ENCODE data around the gene APOL4.
"Not testable (repeated sequence)": the region's sequence is repeated elsewhere in the genome, so short reads cannot be mapped to it uniquely, and the experiment has no call there.

APOL4 gene, protein sequence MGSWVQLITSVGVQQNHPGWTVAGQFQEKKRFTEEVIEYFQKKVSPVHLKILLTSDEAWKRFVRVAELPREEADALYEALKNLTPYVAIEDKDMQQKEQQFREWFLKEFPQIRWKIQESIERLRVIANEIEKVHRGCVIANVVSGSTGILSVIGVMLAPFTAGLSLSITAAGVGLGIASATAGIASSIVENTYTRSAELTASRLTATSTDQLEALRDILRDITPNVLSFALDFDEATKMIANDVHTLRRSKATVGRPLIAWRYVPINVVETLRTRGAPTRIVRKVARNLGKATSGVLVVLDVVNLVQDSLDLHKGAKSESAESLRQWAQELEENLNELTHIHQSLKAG

DNA sequence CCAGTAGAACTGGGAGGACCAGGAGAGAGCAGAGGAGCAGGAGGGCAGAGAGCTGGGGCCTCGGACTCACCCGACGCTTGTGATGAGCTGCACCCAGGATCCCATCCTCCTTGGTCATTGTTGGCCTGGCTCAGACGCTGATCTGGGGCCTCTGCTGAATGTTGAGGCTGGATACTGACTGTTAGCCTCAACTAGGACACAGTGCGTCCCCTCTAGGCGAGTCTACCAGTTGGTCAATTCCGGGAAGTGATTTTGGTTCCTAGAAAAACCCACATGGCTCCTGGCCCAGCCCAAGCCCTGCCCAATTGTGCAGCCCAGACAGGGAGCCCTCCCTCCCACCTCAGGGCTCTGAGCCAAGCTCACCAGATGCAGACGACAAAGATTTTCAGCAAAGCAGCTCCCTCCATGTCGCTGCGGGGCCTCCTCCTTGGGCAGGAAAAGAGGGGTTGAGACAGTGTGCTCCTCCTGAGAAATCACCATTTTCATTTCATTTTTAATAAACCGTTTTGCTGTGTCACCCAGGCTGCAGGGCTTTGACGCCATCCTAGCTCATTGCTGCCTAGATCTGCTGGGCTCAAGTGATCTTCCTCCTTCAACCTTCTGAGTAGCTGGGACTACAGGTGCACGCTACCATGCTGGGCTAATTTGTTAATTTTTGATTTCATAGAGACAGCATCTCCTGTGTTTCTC, at the start of gene APOL4:
Gene APOL4, minus strand, starts transcription at position 180 of the 690 bp plus-strand sequence. Its CDS starts 75 bp downstream, at position 105.
- no peak for DNase-seq (ENCODE audit: insufficient read length, low spot score)
- FAIRE-seq, result no peak

DNA sequence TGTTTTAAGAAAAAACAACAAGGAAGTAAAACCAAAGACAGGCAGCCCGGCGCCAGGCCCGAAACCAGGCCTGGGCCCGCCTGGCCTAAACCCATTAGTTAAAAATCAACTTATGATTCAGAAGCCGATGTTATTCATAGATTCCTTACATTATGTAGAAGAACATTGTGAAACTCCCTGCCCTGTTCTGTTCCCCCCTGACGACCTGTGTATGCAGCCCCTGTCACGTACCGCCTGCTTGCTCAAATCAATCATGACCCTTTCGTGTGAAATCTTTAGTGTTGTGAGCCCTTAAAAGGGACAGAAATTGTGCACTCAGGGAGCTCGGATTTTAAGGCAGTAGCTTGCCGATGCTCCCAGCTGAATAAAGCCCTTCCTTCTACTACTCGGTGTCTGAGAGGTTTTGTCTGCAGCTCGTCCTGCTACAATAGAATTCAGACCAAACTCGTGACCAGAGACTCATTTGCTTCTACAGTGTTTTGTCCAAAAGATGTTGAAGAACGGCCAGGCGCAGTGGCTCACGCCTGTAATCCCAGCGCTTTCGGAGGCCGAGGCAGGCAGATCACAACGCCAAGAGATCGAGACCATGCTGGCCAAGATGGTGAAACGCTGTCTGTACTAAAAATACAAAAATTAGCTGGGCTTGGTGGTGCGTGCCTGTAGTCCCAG, 48.8 kb upstream of the APOL4 start:
- FAIRE-seq; DNase-seq (ENCODE audit: insufficient read length, low spot score): not testable (repeated sequence)

DNA sequence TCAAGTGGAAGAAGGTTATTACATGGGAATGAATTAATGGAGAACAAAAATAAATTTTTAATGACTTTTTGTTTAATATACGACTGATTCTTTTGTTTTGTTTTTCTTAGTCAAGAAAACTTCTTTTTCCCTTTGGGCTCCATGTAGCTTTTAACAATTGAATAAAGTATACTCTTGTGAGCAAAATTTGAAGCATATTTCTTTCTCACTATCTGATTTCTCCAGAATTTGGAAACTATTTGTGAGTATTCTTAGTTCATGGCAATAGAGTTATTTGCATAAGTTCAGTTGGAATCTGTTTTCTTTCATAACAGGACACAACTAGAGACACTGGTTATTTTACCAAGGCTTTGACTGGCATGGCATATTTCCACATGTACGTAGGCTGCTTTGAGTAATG, 47.6 kb upstream of the APOL4 start:
- DNase-seq (ENCODE audit: insufficient read length, low spot score), result no peak
- FAIRE-seq, result no peak

- no peak for FAIRE-seq
- DNase-seq (ENCODE audit: insufficient read length, low spot score), result no peak
Measured at GRCh38 chr22:36247955-36248354, 46.3 kb upstream of the APOL4 start.

- DNase-seq (ENCODE audit: insufficient read length, low spot score) (no peak), FAIRE-seq (no peak)
Measured at GRCh38 chr22:36246718-36247117, 45.1 kb upstream of the APOL4 start.

DNA sequence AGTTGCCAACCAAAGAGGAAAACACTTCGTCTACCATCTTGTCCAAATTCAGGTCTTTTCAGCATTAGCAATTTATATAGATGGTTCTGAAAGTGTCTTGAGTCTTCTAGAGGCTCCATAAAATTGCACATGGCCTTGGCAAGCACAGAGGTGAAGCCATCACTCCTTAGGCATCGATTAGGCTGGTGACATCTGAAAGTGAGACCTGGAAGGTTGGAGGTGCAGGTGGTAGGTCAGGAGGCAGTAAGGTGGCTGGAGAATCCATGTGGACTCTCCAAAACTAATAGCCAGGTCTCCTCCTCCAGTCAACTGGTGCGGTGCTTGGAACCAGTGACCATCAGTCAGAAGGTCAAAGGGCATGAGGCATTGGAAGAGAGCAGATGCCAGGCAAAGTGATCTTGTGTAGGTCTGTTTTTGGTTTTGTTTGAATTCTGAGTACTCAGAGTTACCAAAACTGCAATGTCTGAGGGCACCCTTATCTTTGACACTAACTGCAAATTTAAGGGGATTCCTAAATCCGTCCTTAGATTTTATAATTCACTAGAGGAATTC, 44.3 kb upstream of the APOL4 start:
- no peak for FAIRE-seq

DNA sequence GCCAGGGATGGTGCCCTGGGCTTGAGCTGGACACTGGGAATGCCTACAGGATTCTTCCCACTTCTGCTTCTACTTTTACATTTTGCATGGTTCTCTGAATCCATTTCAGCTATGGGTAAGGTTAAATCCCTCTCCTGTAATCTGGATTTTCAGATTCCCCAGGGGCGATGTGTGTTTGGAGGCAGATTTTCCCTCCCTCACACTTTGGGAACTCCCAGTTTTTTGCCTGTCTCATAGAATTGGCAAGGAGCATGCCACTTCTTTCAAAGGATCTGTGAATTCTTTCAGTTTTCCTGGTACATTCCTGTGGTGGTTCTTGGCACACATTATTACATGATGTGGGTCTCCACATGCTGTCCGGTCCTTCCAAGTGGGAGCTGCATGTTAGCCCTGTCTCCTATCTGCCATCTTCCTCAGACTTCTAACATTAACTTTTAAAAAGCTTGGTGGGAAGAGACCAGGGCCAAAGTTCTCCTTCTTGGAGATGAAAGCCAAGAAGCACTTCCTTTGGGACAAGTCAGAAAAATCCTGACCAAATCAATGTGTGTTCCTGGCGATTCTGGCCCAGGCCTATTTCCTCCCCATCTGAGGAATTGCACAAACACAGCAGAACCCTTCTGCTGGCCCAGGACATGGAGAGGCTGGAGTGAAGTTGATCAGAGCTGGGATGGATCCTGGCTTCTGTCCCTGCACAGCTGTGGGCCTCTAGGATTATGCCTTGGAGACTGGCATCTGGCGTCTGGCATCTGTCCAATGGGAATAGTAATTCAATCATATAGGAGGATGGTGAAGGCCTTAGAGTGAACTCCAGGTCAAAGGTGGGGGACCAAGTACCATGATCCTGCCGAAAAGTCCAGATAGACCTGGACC, 43.1 kb upstream of the APOL4 start:
- FAIRE-seq (no peak), DNase-seq (ENCODE audit: insufficient read length, low spot score) (no peak)

More for the DNA sequence above, 44.3 kb upstream of the APOL4 start:
- no peak for DNase-seq (ENCODE audit: insufficient read length, low spot score)

DNA sequence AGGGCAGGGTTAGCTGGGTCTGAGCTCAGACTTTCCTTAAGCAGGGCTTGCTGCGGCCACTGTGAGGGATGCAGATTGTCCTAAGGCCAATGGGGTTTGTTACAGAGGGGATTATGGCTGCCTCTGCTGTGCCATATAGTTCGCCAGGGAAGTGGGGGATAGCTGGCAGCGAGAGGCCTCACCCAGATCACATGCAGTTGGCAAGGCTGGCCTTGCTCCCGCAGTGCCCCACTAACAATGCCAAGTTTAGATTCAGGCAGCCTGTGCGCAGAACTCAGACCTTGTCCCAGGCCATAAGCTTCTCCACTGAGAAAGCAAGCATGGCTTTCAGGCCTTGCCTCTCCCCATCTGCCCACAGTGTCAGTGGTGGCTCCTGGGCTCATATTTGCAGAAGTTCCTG, 42.4 kb upstream of the APOL4 start:
- FAIRE-seq, result no peak
- DNase-seq (ENCODE audit: insufficient read length, low spot score), result no peak

DNA sequence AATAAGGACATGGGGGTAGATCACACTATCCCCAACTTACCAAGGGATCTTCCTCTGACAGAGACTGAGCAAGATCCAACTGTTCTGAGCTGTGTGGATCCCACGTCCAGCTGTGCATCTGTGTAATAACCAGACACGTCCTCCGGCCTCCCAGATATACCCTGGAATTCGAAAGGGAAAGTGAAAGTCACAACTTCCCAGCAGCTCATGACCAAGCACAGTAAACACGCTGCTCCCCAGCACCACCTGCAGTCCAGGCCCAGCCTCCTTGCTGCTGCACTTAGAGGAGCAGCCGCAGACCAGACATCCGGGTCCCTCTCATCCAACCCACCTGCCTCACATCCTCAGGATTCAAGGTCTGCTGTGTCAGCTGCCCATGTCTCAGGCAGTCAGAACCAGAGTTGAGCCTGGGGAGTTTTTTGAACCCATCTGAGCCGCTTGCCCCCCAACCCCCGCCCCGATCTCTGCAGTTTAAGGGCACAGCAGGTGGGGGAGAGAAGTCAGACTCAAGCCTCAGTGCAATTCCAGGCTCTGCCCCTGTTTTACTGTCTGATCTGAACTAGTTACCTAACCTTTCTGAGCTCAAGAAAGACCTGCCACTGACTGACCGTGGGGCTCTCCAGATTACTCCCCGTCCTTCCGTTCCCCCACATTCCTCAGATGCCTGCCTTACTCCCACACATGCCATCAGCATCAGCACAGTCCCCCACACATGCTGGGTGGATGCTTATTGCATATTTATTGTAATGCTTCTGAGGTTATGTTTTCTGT, 38.0 kb upstream of the APOL4 start, which contains the start of gene APOL2:
Gene APOL2, minus strand, starts transcription at position 127 of the 771 bp plus-strand sequence. CDS start 6,365 bp downstream, outside the sequence.
- peak; percentile 100 for FAIRE-seq
- DNase-seq (ENCODE audit: insufficient read length, low spot score), result peak; percentile 69

DNA sequence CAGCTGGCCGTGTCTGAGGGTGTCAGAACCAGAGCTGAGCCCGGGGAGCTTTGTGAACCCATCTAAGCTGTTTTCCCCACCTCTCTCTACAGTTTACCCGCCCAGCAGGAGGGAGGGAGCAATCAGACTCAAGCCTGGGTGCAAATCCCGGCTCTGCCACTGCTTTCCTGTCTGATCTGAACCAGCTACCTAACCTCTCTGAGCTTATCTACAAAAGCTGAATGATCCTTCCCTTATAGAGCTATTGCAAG, 37.5 kb upstream of the APOL4 start:
- DNase-seq (ENCODE audit: insufficient read length, low spot score) (no peak), FAIRE-seq (no peak)

DNA sequence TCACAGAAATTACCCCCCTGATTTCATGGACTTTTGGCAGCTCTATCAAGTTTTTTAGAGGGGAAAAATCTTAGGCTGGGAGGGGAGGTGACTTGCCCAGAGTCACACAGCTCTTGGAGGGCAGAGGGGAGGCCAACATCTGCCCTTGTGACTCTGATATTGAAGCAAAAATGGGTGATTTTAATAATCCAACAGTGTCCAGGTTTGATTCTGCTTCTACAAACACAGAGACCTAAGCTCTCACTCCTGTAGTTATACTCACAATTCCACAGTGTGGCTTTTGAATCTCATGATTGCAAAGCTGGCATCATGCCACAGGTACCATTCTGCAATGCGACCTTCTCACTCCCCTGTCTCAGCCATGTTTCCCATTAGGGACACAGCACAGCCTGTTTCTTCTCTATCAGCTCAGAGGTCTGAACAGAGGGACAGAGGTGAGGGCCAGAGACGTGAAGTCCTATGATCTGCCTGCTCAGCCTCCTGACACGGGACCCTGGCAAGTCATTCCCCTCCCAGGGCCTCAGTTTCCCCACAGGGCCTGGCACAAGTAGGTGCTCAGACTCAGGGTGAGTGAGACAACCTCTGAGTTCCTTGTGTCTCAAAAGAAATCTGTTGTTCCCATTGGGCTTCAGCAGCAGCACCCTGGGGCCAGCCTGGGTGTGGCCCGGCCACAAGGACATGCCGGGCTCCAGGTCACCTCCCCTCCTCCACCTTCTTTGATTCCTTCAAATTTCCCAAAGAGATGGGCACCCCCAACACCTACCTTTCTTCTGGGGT, 37.0 kb upstream of the APOL4 start:
- DNase-seq (ENCODE audit: insufficient read length, low spot score) (no peak), FAIRE-seq (peak; percentile 76)

GRCh38 chr22:36237462-36238372, 36.1 kb upstream of the APOL4 start:
- DNase-seq (ENCODE audit: insufficient read length, low spot score), result peak; percentile 26
- FAIRE-seq, result peak; percentile 84

- DNase-seq (ENCODE audit: insufficient read length, low spot score) (no peak), FAIRE-seq (no peak)
Measured at GRCh38 chr22:36236388-36237319, 35.0 kb upstream of the APOL4 start.

DNA sequence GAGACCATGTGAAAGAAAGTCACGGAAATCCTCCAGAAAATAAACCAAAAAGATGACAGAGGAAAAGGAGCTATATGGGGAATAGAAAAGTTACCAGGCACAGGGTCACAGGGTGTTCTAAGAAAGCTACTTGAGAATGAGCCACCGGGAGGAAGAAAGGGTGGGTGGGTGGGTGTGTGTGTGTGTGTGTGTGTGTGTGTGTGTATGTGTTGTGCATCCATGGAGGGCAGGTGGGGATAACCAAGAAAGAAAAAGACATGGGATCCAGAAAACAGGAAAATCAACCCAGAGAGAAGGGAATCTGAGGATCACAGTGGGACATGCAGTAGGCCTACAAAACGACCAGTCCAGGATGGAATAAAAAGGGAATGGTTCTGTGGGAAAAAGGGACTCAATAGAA, 34.0 kb upstream of the APOL4 start:
- FAIRE-seq, result peak; percentile 55

DNA sequence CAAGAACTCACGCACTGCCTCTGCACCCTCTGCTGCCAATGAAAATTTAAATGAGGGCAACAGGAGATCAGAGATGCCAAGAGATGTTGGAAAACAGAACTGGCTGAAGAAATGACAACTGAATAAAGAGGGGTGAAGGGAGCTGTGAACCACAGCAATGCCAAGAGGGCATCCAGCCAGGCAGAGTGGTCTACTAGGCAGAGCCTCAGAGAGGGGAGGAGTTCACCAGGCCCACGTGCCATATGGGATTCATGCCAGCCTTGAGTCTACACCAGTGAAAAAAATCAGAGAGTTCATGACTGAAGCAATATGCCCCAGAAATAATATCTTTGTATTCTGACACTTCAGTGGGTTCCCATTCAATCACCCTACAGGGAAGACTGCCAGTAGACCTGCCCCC, 33.3 kb upstream of the APOL4 start:
- FAIRE-seq (no peak), DNase-seq (ENCODE audit: insufficient read length, low spot score) (no peak)

More for the DNA sequence above, 34.0 kb upstream of the APOL4 start:
- no peak for DNase-seq (ENCODE audit: insufficient read length, low spot score)

DNA sequence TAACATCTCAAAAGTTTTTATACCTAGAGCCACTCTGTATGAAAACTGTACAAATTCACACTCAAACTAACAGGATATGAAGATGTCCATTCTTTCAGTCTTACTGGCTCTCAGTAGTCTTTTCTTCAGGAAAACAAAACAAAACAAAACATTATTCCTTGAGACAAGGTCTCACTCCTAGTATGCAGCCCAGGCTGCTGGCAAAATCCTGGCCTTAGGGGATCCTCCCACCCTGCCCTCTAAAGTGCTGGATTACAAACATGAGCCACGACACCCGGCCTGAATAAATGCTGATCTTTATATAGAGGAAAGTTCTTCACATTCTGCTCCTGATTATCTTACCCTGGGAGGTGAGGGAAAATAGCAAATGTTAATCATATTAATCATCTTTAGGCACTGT, 32.6 kb upstream of the APOL4 start:
- FAIRE-seq (no peak), DNase-seq (ENCODE audit: insufficient read length, low spot score) (no peak)

DNA sequence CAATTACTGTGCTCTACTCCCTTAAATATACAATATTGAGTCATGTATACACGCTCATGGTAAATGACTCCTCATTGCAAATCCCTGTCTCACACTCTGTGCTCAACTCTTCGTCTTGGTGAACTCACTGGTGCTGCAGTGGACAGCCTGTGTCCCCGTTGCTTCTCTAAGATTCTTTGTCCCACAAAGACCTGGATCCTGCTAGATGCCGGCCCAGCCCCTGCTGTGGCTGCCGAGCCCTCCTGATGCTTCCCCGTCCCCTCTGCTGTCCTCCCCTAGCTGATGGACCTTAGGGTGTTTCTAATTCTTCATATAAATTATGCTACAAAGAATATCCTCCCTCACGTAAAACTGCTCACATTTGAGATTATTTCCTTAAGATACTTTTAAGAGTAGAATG, 32.2 kb upstream of the APOL4 start:
- peak; percentile 44 for FAIRE-seq
- no peak for DNase-seq (ENCODE audit: insufficient read length, low spot score)

Data from GM19239 (cell line).